Esophagus muscularis mucosa (tissue), 4 donors: ENCODE measurements around the gene SCN9A.

Experiments
- CTCF ChIP-seq, 3 experiments: fragments of 200-600 bp in 2 of 3; fragments of 450-650 bp in 1 of 3; sonication (generic) in 2 of 3; IDR thresholded peaks; one replicate each; pipeline ENCODE4 v1.5.1; 2017 to 2019; ENCODE audit warnings: antibody characterized with exemption in 3 of 3, mild to moderate bottlenecking in 2 of 3, moderate library complexity in 1 of 3
- EP300 ChIP-seq: sonication (generic); formaldehyde crosslinking; IDR thresholded peaks from one replicate; pipeline ENCODE4 v1.6.1; 2017; ENCODE audit warnings: antibody characterized with exemption
- POLR2A ChIP-seq: fragments of 450-650 bp; IDR thresholded peaks from one replicate; pipeline ENCODE4 v1.6.1; 2017; ENCODE audit warnings: antibody characterized with exemption, moderate library complexity, mild to moderate bottlenecking, low read depth
- POLR2AphosphoS5 ChIP-seq, 2 donors: sonication (generic); formaldehyde crosslinking; IDR thresholded peaks; one replicate each; pipeline ENCODE4 v1.6.1; 2017; ENCODE audit warnings: antibody characterized with exemption in 2 of 2

DNA sequence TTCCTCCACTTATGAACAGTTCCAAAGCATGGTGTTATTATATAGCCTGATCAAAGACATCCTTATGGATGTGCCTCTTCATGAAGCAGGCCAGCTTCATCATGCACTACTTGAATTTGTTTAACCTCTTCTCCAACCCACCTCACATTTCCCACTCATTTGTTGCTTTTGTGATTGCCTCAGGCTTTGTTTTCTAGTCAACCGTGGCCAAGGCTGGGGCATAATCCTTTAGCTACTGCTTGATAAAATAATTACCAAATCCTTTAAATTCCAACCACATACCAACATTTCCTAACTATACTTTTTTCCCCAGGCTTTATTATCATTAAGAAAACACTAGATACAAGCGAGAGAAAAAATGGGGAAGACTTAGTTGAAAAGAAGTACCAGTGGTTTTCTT lies 208.3 kb downstream of the SCN9A start:
- TF ChIP-seq POLR2A (no peak), CTCF (IDR thresholded peaks at IDR 0.05) (no peak), POLR2AphosphoS5 (IDR thresholded peaks at IDR 0.05) (no peak), EP300 (no peak)
